Gastroesophageal sphincter (tissue), 3 donors: ENCODE data around the gene WDR44.
"Not testable (repeated sequence)": the region's sequence is repeated elsewhere in the genome, so short reads cannot be mapped to it uniquely, and the experiment has no call there.

ENCODE experiments used
- CTCF ChIP-seq, 4 experiments: fragments of 200-600 bp in 2 of 4; fragments of 450-650 bp in 2 of 4; sonication (generic) in 1 of 4; IDR thresholded peaks; one replicate each; pipeline ENCODE4 v1.5.1; 2017 to 2019; ENCODE audit warnings: antibody characterized with exemption in 4 of 4, mild to moderate bottlenecking in 2 of 4, moderate library complexity in 2 of 4
- EP300 ChIP-seq: sonication (generic); formaldehyde crosslinking; IDR thresholded peaks from one replicate; pipeline ENCODE4 v1.6.1; 2017; ENCODE audit warnings: antibody characterized with exemption, mild to moderate bottlenecking
- POLR2A ChIP-seq, 2 donors: fragments of 450-650 bp; IDR thresholded peaks; one replicate each; pipeline ENCODE4 v1.6.1; 2017; ENCODE audit warnings: antibody characterized with exemption in 2 of 2, mild to moderate bottlenecking in 2 of 2, moderate library complexity in 1 of 2
- POLR2AphosphoS5 ChIP-seq: sonication (generic); formaldehyde crosslinking; IDR thresholded peaks from one replicate; pipeline ENCODE4 v1.6.1; 2017; ENCODE audit warnings: antibody characterized with exemption

DNA sequence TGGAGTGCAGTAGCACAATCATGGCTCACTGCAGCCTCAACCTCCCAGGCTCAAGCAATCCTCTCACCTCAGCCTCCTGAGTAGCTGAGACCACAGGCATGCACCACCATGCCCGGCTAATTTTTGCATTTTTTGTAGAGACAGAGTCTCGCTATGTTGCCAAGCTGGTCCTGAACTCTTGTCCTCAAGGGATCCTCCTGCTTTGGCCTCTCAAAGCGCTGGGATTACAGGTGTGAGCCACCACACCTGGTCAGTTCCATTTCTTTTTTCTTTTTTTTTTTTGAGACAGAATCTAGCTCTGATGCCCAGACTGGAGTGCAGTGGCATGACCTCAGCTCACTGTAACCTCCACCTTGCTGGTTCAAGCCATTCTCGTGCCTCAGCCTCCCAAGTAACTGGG, 136.5 kb downstream of the WDR44 start:
- not testable (repeated sequence) for TF ChIP-seq POLR2A (IDR thresholded peaks at IDR 0.05); CTCF (IDR thresholded peaks at IDR 0.05); EP300; POLR2AphosphoS5
